ENCODE data around the gene SYNGAP1.

DNA sequence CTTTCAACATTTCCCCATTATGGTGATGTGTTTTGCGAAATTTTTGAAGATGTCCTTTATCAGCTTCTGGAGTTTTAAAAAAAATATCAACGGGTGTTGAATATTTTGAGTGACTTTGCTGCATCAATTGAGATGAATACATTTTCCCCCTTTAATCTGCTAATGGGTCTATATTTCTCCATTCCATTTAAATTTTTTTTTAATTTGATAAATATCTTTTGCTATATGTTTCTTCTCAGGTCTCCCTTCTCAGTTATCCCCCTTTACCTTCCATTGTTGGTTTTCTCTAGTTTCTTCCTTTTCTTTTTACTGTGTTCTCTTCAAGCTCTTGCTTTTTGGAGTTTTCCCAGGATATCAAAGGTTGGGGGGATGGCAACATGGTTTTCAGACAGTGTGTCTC is 29.7 kb upstream of the SYNGAP1 start:
- no peak for TF ChIP-seq POLR2AphosphoS5 (IDR thresholded peaks at IDR 0.05; ENCODE audit: insufficient read depth in 1 of 2, low read depth in 1 of 2)
- no peak for TF ChIP-seq POLR2A (IDR thresholded peaks at IDR 0.05)

Measured in vagina (tissue), 2 donors.